Ovary (tissue), 3 donors: ENCODE data around the gene PTPRK.

Experiments
- EP300 ChIP-seq: sonication (generic); formaldehyde crosslinking; IDR thresholded peaks from one replicate; pipeline ENCODE4 v1.6.1; 2017; ENCODE audit warnings: antibody characterized with exemption
- POLR2A ChIP-seq: fragments of 450-650 bp; IDR thresholded peaks from one replicate; pipeline ENCODE4 v1.6.1; 2017; ENCODE audit warnings: antibody characterized with exemption, mild to moderate bottlenecking, moderate library complexity
- TF ChIP-seq, protein P1 (sequence below), 3 donors: fragments of 450-650 bp in 2 of 3; fragments of 200-600 bp in 1 of 3; IDR thresholded peaks; one replicate each; pipeline versions ENCODE4 v1.5.1 to v1.8.0; 2016 to 2022; ENCODE audit warnings: antibody characterized with exemption in 3 of 3, mild to moderate bottlenecking in 1 of 3
- donor health status: DM: no; HTN: no; CAD: no.

DNA sequence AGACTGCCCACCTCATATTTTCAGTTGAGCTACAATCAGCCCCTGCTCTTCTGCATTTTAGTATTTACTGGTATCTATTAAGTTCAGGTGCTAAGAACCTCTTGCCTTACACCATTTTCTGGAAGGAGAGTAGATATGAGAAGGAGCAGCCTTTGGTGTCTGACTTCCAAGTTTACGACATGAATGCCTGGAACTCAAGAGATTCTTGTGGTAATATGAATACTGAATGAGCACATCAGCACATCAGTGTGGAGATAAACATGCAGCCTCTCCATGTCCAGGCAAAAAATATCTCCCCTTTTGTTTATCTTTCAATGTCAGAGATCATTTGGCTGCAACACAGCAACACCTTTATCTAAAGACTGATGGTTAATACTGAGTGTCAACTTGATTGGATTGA lies 553.8 kb downstream of the PTPRK start:
- TF ChIP-seq, protein P1, sequence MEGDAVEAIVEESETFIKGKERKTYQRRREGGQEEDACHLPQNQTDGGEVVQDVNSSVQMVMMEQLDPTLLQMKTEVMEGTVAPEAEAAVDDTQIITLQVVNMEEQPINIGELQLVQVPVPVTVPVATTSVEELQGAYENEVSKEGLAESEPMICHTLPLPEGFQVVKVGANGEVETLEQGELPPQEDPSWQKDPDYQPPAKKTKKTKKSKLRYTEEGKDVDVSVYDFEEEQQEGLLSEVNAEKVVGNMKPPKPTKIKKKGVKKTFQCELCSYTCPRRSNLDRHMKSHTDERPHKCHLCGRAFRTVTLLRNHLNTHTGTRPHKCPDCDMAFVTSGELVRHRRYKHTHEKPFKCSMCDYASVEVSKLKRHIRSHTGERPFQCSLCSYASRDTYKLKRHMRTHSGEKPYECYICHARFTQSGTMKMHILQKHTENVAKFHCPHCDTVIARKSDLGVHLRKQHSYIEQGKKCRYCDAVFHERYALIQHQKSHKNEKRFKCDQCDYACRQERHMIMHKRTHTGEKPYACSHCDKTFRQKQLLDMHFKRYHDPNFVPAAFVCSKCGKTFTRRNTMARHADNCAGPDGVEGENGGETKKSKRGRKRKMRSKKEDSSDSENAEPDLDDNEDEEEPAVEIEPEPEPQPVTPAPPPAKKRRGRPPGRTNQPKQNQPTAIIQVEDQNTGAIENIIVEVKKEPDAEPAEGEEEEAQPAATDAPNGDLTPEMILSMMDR (IDR thresholded peaks at IDR 0.05), result no peak
- no peak for TF ChIP-seq POLR2A
- no peak for TF ChIP-seq EP300
